Brain microvascular endothelial cell (primary cell): Measurements from ENCODE around the gene SLC16A9.
A peak's percentile ranks its signal among the peaks of the same experiment; 100 is the strongest.

Experiments used
- DNase-seq: peaks from one replicate; pipeline ENCODE4 v3.0.0-alpha.2; 2020
- H3K27ac ChIP-seq: fragments of 250-450 bp; sonication (Bioruptor Pico); 2 replicates; pipeline ENCODE4 v1.5.1; 2020; ENCODE audit warnings: mild to moderate bottlenecking, moderate library complexity
- H3K27me3 ChIP-seq: fragments of 250-450 bp; sonication (Bioruptor Pico); replicated peaks from 2 replicates; pipeline ENCODE4 v1.5.1; 2020; ENCODE audit warnings: mild to moderate bottlenecking
- H3K36me3 ChIP-seq: fragments of 250-450 bp; sonication (Bioruptor Pico); replicated peaks from 2 replicates; pipeline ENCODE4 v1.5.1; 2020; ENCODE audit warnings: mild to moderate bottlenecking
- H3K4me3 ChIP-seq: 2 replicates; pipeline ENCODE4 v1.5.1; 2011; ENCODE audit warnings: low read depth, mild to moderate bottlenecking, control low read depth, low read length, moderate library complexity
- in situ Hi-C: cut with HindIII; loops from 2 replicates; pipeline ENCODE4 v1.10.0; 2017; ENCODE audit warnings: low sequenced_read_pairs, low pct_ligation_motif_present
- TF ChIP-seq, protein P1 (sequence below): IDR thresholded peaks from 2 replicates; pipeline ENCODE4 v1.5.1; 2011; ENCODE audit warnings: low read depth, mild to moderate bottlenecking, moderate library complexity, low read length, control low read depth, inconsistent platforms; ENCODE audit errors: missing control alignments

Gene SLC16A9

GRCh38 chr10:59625721-59626522, 83.7 kb downstream of the SLC16A9 start:
- TF ChIP-seq, protein P1, sequence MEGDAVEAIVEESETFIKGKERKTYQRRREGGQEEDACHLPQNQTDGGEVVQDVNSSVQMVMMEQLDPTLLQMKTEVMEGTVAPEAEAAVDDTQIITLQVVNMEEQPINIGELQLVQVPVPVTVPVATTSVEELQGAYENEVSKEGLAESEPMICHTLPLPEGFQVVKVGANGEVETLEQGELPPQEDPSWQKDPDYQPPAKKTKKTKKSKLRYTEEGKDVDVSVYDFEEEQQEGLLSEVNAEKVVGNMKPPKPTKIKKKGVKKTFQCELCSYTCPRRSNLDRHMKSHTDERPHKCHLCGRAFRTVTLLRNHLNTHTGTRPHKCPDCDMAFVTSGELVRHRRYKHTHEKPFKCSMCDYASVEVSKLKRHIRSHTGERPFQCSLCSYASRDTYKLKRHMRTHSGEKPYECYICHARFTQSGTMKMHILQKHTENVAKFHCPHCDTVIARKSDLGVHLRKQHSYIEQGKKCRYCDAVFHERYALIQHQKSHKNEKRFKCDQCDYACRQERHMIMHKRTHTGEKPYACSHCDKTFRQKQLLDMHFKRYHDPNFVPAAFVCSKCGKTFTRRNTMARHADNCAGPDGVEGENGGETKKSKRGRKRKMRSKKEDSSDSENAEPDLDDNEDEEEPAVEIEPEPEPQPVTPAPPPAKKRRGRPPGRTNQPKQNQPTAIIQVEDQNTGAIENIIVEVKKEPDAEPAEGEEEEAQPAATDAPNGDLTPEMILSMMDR = peak; percentile 80
- H3K4me3 ChIP-seq = no peak overlapping the region
- no peak overlapping the region for H3K27ac ChIP-seq
- H3K27me3 ChIP-seq = no peaks in the 10 kb centered on the region
- H3K36me3 ChIP-seq = no peaks in the 10 kb centered on the region
- DNase-seq = peak; percentile 57
- in situ Hi-C loops = no loop called here

DNA sequence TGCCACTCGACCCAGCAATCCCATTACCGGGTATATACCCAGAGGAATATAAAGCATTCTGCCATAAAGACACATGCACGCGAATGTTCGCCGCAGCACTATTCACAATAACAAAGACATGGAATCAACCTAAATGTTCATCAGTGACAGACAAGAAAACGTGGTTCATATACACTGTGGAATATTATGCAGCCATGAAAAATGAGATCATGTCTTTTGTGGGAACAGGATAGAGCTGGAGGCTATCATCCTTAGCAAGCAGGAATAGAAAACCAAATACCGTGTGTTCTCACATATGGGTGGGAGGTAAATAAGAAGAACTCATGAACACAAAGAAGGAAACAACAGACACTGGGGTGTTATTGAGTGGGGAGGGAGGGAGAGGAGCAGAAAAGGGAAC, 84.7 kb downstream of the SLC16A9 start:
- no peak for DNase-seq
- no peaks in the 10 kb centered on the region for H3K36me3 ChIP-seq
- H3K4me3 ChIP-seq = no peak overlapping the region
- no peaks in the 10 kb centered on the region for H3K27me3 ChIP-seq
- in situ Hi-C loops = no loop called here
- H3K27ac ChIP-seq = no peak overlapping the region
- TF ChIP-seq, protein P1 = no peak

GRCh38 chr10:59624136-59624535, 85.5 kb downstream of the SLC16A9 start:
- TF ChIP-seq, protein P1 = no peak
- in situ Hi-C loops = no loop called here
- H3K36me3 ChIP-seq = no peaks in the 10 kb centered on the region
- DNase-seq = no peak
- H3K4me3 ChIP-seq = no peak overlapping the region
- H3K27ac ChIP-seq = no peak overlapping the region
- no peaks in the 10 kb centered on the region for H3K27me3 ChIP-seq

DNA sequence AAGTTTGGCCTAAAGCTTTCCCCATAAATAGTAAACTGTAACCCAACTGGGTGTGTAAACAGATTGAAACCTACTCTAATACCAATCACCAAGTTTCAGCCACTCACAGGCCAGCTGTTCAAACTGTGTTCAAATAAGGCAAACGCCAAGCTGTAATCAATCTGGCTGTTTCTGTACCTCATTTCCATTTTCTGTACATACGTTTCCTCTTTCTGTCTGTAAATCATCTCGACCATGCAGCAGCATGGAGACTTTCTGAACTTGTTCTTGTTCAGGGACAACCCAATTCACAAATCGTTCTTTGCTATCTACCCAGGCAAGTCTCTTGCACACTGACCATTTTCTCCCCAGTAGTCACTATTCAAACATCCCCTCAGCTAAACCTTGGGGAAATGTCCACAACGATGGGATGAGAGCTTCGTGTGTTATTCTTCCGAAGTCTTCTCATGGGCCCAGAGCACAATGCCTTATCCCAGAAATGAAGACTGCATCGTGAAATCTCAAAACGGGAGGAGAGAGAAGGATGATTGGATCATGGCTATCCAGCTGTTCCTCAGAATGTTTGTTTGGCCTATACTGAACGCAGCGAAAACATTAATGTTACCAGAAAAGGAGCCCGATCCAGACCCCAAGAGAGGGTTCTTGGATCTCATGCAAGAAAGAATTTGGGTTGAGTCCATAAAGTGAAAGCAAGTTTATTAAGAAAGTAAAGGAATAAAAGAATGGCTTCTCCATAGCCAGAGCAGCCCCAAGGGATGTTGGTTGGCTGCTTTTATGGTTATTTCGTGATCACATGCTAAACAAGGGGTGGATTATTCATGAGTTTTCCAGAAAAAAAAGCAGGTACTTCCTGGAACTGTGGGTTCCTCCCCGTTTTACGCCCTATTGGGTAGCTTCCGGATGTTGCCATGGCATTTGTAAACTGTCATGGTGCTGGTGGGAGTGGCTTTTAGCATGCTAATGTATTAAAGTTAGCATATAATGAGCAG, 86.2 kb downstream of the SLC16A9 start:
- Histone ChIP-seq H3K4me3 (no peak overlapping the region), H3K27ac (no peak overlapping the region), H3K27me3 (no peaks in the 10 kb centered on the region), H3K36me3 (no peaks in the 10 kb centered on the region)
- no peak for DNase-seq
- in situ Hi-C loops = no loop called here
- TF ChIP-seq, protein P1 = no peak

DNA sequence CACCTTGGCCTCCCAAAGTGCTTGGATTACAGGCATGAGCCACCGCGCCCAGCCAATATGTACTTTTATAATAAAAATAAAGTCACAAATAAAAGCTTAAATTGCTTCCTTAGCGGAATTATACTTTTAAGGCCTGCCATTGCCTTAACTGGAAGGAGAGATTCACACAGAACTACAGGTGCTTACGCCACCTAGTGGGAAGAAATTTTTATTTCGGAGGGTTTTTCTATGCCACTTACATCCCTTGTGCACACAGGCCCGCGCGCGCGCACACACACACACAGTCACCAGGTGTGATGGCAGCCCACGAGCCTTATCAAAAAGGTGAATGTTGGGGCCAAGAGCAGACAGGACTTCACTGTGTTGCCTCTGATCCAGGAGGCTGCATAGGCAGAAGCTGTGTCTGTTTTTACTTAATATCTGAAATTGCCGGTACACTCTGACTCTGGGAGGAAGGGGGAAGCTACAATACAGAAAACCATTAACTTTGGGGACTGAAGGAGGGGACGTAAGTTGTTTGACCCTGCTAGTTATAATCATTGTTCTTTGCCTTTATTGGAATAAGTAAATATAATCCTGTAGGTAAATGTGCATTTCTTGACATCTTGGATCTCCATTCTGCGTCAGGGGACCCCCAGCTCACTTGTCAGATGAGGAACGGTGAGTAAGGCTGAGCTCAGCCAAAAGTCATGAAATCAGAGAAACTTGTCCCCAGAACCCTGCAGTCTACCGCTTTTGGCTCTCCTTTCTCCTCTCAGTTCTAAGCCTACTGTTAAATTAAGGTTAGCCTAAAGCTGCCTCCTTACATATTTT, 87.1 kb downstream of the SLC16A9 start:
- in situ Hi-C loops = no loop called here
- Histone ChIP-seq H3K27me3 (no peaks in the 10 kb centered on the region), H3K27ac (no peak overlapping the region), H3K4me3 (no peak overlapping the region), H3K36me3 (no peaks in the 10 kb centered on the region)
- TF ChIP-seq, protein P1 = peak; percentile 60
- DNase-seq = peak; percentile 60
